NCI-H2171 treated with DMSO at 0.1 percent for 48 hours (cell line): ENCODE results near the gene SNN.

Source experiments
- DNase-seq: peaks from one replicate; lab custom pipeline; 2025; lab: John Stamatoyannopoulos, UW

SNN gene

DNA sequence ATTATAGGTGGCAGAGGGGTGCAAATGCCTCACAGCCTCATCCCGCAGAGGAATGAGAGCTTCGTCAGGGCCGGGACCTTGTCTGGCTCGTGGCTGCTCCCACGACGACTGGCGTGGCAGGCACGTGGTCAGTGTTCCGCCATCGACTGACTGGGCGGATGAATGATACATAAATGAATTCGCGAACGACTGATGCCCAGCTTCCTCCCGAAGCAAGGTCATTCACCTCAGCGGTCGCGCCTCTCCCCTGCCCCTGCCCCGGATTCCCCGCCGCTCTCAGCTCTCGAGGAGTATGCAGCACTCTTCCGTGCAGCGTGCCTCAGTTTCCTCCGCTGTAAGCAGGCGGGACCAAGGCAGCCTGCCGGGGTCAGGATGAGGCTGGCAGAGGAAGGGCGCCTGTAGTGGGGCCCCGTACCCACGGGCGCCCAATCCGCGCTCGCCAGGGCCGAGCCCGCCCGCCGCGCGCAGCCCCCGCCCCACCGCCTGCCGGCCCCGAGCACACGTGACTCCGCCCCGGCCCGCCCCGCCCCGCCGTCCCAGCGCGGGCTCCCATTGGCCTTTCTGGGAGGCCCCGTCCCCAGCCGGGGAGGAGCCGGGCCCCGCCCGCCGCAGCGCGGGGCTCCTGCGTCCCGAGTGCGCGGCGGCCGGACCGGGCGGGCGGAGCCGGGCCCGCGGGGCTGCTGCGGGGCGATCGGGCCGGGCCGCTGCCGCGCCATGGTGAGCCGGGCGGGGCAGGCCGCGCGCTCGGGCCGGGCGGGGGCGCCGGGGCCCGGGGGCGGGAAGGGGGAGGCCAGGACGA is at the start of gene SNN:
SNN (plus strand) TSS at position 632 of the 799 bp plus-strand sequence. CDS start 7,605 bp downstream, outside the sequence.
- DNase-seq, result peak; percentile 77

DNA sequence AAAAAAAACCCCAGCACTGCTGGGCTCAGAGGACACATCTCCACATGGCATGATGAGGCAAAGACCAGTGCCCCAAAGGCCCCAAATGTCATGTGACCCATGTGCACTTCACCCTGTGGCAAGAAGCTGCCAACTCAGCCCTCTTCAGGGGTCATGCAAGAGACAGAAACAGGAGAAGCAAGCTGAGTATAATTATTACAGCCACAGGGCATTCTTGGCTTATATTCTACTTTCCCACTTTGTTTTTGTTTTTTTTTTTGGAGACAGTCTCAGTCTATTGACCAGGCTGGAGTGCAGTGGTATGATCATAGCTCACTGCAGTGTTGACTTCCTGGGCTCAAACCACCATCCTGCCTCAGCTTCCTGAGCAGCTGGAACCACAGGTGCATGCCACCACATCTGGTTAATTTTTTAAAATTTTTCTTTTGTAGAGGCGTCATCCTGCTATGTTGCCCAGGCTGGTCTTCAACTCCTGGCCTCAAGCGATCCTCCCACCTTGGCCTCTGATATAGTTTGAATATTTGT is 48.9 kb upstream of the SNN start:
- DNase-seq, result no peak

DNA sequence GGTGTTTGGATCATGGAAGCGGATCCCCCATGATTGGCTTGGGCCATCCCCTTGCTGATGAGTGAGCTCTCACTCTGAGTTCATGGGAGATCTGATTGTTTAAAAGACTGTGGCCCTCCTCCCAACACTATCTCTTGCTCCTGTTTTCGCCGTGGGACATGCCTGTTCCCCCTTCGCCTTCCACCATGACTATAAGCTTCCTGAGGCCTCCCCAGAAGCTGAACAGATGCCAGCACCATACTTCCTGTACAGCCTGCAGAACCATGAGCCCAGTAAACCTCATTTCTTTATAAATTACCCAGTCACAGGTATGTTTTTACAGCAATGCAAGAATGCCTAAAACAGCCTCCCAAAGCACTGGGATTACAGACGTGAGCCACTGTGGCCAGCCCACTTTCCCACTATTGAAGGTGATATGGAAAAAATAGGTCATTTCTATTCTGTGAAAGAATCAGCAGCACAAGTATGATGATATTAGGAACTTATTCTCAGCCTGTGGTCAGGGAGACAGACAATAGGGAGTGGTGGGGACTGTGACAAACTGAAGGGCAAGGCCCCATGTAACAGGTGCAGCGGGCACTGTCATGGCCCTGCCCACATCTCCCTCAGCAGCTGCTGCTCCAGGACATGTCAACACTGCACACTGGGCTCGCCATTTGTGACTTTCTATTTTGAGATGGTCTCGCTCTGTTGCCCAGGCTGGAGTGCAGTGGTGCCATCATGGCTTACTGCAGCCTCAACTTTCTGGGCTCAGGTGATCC is 47.8 kb upstream of the SNN start:
- DNase-seq, result no peak

DNA sequence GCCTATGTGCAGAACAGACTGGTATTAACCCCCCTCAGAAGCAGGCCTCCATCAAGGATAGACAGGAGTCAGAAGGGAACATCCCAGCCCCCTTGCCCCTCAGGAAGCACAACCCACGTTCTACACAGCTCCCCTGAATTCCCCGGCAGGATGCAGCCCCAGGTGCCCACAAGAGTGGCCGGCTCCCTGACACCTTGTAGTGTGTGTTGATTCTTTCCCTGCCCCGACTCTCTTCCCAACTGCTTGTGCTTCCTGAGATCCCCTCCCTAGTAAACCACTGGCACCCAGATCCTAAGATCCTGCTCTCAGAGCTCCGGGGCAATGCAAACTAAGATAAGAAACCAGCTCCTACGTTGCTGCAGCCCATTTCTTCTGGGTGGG is 46.7 kb upstream of the SNN start:
- DNase-seq, result no peak

DNA sequence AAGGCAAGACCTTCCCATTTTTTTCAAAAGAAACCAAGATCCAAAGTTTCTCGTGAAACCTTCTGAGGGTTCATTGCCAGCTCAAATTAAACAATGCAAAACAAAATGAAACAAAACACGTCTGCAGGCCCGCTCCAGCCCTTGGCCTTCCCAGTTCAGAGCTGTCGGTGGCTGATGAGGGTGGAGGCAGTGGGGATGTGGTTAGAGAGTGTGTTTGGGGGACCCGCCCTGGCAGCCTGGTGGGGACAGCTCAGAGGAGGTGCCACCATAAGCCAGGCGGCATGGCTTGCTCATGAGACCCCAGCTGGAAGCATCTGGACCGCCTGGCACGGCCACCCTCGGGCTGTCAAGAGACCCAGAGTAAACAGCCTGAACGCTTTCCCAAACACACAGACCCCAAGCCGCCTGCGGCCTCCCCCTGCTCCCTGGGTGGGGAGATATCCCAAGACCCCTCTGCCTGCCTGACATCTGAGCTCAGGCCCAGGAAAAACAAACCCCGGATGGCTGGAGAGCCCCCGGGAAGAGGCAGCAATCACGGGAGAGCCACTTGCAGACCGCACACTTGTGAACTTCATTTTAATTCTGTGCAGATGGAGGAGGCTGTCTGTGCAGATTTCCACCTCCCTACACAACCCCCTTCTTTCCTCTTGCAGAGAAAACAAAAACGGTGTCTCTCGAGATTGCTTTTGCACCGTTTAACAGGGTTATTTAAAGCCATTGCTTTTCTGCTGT is 46.2 kb upstream of the SNN start:
- peak; percentile 56 for DNase-seq

DNA sequence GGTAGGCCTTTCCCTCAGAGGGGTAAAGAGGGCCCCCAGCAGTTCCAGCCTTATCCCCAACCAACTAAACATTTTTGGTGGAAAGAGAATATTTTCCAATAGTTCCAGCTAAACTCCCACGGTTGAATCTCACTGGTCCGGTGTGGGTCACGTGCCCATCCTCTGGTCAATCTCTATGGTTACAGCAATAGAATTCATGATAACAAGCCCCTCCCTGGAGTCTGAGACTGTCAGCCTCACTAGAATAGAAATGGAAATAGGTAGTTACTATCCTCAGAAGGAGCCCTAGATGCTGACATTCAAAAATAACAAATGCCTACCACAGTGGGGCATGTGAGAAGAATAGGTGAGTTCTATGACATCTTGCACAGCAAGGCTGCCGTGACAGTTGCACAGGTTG is 44.0 kb upstream of the SNN start:
- no peak for DNase-seq

DNA sequence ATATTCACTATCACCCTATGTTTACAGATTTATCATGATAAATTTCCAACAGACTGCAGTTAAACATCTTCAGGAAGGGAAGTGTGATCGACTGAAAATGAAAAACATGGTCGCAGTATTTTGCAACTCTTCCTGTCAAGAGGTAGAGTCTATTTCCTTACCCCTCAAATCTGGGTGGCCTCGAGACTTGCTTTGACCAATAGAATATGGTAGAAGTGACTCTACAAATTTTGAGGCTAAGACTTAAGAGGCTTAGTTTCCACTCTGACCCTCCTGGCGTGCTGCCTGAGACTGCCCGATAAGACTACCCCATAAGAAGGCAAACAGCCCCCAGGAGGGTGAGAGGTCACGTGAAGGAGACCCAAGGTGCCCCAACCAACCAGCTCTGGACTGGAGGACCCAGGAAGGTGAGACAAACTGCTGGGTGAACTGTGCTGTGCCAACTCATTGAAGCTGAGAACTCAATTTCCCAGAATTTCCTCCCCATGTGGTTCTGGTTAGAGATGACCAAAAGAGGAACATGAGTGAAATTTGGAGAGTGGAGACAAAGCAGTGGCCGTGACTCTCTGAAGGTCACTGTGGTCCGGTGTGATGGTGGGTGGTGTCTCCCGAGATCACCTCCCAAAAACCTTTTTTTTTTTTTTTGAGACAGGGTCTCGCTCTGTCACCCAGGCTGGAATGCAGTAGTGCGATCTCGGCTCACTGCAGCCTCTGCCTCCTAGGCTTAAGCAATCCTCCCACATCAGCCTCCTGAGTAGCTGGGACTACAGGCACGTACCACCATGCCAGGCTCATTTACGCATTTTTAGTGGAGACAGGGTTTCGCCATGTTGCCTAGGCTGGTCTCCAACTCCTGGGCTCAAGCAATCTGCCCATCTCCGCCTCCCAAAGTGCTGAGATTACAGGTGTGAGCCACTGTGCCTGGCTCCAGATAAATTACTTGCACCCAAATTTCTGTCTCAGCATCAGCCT is 43.3 kb upstream of the SNN start:
- DNase-seq, result no peak

DNA sequence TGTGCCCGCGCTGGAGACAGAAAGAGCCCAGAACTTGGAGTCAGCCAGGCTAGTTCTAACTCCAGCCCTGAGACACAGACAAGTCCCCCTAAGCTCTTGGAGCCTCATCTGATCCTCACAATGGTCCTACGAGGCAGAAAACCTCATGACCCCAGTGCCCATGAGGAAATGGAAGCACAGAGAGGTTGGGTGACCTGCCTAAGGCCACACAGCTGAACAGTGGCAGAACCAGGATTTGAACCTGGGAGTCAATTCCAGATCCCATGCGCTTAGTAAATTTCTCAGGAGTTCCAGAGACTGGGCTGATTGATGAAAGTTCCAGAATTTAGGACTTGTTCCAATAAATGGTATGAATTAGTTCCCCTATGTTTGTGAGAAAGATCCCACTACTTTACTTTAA is 42.5 kb upstream of the SNN start:
- DNase-seq, result no peak

DNA sequence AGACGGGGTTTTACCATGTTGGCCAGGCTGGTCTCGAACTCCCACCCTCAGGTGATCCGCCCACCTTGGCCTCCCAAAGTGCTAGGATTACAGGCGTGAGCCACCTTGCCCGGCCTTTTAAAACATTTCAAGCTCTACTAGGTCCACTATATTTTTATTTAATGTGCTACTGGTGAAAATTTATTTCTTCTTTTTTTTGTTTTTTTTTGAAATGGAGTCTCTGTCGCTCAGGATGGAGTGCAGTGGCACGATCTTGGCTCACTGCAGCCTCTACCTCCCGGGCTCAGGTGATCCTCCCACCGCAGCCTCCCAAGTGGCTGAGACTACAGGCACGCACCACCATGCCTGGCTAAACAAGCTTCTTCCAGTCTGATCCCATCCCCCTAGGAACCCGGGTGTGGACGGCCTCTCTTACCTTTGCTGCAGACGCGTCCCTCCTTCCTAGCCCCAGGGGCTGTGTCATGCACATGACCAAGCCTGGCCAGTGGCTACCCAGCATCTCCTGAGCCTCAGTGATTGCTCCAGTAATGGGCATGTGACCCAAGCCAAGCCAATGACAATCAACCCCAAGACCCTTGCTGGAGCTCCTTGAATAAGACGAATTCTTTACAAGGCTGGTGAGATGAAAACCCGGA is 41.5 kb upstream of the SNN start:
- no peak for DNase-seq

DNA sequence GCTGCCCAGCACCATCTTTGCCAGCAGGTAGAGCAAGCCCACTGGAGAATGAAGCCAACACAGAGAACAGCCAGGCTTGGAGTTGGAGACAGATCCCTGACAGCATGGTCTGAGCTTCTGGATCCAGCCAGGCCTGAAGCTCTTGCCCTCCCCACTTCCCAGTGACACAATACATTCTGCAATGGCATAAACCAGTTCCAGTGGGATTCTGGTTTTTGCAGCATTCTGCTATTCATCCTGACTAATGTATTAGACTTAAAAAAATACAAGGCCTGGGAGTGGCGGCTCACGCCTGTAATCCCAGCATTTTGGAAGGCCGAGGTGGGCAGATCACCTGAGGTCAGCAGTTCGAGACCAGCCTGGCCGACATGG is 41.0 kb upstream of the SNN start:
- DNase-seq, result no peak

DNA sequence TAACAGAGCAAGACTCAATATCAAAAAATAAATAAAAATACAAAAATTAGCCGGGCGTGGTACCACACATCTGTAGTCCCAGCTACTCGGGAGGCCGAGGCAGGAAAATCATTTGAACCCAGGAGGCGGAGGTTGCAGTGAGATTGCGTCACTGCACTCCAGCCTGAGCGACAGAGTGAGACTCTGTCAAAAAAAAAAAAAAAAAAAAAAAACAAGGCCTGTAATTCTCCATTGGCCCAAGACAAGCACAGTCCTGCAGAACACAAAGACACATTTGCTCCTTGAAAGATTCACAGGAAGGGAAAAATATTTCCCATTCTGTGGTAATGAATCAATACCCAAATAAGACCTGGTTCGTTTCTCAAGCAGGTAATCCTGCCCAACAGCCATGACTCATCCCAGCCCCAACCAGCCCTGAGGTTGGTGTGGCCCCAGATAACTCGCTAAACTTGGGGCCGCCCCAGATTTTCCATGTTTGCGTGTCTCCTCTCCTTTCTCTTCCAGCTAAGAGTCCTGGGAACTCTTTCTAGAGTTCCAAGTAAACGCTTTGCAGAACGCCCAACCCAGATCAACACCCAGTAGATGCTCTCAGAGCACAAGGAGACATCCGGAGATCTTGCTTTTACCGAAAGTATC is 40.3 kb upstream of the SNN start:
- DNase-seq, result no peak

DNA sequence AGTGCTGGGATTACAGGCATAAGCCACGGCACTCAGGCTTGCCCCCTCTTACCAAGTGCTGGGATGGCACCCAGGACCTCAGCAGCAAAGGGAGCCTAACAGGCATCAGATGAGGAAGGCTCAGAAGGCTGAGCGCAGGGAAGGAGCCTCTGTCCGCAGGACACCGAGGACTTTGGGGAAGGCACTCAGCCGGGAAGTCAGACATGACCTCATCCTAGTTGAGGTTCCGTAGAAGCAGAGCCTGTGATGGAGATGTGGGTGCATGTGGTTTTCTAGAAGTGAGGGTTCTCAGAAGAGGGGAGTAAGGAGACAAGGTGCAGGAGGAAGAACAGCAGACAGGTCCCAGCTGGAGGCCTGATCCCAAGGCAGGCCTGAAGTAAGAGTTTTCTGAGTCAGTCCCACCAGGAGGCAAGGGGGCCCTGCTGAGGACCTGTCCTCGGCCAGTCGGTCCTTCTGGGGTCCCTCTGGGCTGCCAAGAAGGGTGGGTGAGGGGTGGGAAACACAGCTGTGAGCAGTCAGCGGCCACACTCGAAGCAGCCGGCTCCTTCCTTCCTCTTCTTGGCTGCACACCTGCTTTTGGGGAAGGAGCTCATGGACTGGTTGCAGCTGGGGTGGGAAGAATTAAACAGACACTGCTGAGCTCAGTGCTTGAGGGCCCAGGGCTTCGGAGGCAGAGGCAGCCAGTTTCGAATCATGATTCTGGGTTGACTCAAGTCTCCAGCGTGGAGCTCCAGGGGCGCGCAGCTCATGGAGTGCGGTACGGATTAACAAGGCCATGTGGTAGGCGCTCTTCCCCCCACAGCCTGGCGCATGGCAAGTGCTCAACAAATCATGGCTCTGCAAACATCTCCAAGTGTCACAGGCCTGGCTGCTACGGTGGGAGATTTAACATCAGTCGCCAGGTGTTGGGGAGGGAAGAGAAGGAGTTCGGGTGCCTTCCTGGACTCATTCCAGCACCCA is 38.9 kb upstream of the SNN start:
- DNase-seq, result peak; percentile 62

DNA sequence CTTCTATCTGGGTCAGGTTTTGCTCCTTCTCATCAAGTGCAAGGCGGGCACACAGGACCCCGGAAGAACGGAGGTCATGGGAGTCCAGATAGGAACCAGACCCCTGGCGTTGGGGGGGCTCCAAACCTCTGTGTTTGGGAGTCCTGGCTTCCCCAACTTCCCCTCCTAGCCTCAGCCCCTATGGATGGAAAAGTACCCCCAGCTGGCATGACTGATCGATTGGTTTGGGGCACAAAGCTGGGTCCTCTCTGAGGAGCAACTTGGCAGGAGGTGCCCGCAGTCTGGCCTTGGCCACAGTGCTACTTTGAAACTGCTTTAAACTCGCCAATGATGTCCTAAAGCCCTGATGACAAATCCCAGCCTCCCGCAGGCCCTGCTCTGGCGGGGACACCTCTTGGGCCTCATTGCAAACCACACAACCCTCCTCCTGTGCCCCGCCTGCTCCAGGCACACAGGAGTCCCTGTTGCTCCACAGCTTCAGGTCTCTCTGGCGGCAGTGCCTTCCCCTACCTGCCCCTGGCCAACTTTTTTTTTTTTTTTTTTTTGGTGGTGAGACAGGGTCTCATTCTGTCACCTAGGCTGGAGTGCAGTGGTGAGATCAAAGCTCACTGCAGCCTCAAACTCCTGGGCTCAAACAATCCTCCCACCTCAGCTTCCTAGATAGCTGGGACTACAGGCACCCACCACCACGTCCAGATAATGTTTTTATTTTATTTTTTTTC is 38.0 kb upstream of the SNN start:
- no peak for DNase-seq

DNA sequence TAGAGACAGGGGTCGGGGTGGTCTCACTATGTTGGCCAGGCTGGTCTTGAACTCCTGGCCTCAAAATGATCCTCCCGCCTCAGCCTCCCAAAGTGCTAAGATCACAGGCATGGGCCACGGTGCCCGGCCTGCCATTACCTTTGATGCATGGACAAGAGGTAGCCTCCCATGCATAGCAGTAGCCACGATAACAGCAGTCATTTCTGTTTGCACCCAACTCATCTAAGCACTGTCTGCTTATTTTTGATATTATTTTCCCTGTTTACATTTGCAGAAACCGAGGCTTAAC is 37.5 kb upstream of the SNN start:
- DNase-seq, result no peak

DNA sequence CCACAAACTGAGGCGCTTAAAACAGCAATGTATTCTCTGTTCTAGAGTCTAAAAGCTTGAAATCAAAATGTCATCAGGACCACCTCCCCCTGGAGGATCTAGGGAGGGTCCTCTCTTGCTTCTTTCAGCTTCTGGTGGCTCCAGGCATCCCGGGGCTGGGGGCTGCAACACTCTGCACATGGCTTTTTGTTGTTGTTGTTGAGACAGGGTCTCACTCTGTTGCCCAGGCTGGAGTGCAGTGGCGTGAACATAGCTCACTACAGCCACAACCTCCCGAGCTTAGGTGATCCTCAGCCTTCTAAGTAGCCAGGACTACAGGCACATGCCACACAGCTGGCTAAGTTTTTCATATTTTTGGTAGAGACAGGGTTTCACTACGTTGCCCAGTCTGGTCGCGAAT is 37.0 kb upstream of the SNN start:
- no peak for DNase-seq

DNA sequence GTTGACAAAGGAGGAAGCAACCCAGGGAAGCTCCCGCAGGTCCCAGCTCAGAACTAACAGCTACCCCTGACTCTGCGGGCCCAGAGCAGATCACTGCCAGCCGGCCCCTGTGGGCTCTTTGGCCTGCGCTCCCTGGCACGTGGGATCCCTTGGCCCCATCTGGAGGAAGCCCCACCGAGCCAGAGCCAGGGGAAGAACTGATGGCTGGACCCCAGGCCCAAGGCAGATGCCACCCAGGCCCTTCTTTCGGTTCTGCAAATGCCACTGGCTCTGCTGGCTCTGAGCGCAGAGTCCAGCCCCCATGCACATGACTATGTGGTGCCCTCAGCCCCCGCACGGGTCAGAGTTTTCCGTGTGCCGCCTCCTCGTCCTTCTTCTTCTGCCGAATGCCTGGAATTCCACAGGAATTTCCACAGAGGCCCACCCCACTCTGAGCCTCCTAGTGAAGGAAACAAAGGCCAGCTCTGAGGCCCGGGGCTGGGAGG is 35.8 kb upstream of the SNN start:
- no peak for DNase-seq

DNA sequence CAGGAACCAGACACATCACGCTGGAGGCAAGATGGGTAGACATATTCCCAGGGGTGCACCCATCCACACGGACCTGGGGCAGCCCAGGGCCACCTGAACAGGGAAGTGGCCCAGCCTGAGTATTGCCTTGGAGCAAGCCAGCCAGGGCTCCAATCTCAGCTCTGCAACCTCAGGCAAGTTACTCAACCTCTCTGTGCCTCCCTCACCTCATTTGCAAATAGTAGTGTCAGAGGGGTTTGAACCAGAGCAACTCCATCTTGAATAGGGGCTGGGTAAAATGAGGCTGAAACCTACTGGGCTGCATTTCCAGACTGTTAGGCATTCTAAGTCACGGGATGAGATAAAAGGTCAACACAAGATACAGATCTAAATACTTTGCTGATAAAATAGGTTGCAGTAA is 35.1 kb upstream of the SNN start:
- DNase-seq, result no peak

DNA sequence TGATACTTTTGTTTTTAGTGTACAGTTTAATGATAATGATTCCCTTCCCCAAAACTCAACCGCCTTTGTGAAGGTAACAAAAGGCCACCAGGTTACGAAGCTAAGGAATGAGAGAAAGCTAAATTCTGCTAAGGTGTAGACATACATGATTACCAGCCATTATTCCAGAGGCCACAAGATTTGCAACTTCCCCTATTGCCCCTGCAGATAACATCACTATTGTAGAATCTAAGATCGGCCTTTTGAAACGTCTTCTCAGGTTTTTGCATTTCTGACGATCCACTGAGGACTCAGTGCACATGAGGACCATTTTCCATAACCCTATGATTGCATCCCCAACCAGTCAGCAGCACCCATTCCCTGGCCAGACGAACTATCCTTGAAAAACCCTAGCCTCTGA is 33.9 kb upstream of the SNN start:
- DNase-seq, result no peak
